Esophagus (tissue), 2 donors: Measurements from ENCODE around the gene CHN2. TPM values are rescaled to one million over a fixed set of nuclear protein-coding genes. Genes with fewer than 3 reads are reported as not detected.

Experiments used
- H3K27ac ChIP-seq, 2 donors: one replicate each; pipeline ENCODE4 v1.5.1; 2013; ENCODE audit warnings: low read depth in 2 of 2, mild to moderate bottlenecking in 2 of 2, inconsistent platforms in 1 of 2, low read length in 1 of 2, moderate library complexity in 1 of 2
- H3K27me3 ChIP-seq, 2 donors: one replicate each; pipeline ENCODE4 v1.6.1; 2013; ENCODE audit warnings: low read length in 2 of 2, control low read depth in 1 of 2, mild to moderate bottlenecking in 1 of 2; ENCODE audit not compliant: insufficient read depth in 2 of 2, control insufficient read depth in 1 of 2
- H3K36me3 ChIP-seq, 2 donors: one replicate each; pipeline ENCODE4 v1.6.1; 2013; ENCODE audit warnings: low read length in 1 of 2; ENCODE audit not compliant: control insufficient read depth in 2 of 2, insufficient read depth in 2 of 2
- H3K4me1 ChIP-seq, 2 donors: one replicate each; pipeline ENCODE4 v1.6.1; 2013; ENCODE audit warnings: low read length in 1 of 2; ENCODE audit not compliant: control insufficient read depth in 2 of 2, insufficient read depth in 2 of 2
- H3K4me3 ChIP-seq, 2 donors: one replicate each; pipeline ENCODE4 v1.5.1; 2013; ENCODE audit warnings: low read length in 2 of 2, mild to moderate bottlenecking in 2 of 2, low read depth in 1 of 2, moderate library complexity in 1 of 2
- H3K9me3 ChIP-seq, 2 donors: one replicate each; pipeline ENCODE4 v1.6.1; 2013; ENCODE audit warnings: mild to moderate bottlenecking in 2 of 2, low read depth in 1 of 2, low read length in 1 of 2, moderate library complexity in 1 of 2; ENCODE audit not compliant: control insufficient read depth in 2 of 2, insufficient read depth in 1 of 2
- WGBS, 2 donors: extraction: QIAGEN DNeasy Blood & Tissue Kit; methylation state at CpG; one replicate each; pipeline ENCODE4 v1.1.7; 2013; 5-methylcytosine and 5-hydroxymethylcytosine counted together
- polyA plus RNA-seq, 2 donors: library from polyadenylated mRNA; stranded (reverse); fragments of 200-250 nt; gene quantifications; one replicate each; pipeline ENCODE4 v1.2.3, GENCODE V29; 2013
- donor health status: healthy with polysubstance abuse.
- donor health status: Bipolar disorder and iron deficiency.

CHN2 gene
- polyA plus RNA-seq, 2 donors = 0.92 to 1.5 TPM

GRCh38 chr7:29418651-29419050, 224.1 kb downstream of the CHN2 start:
- peaks cover 0 to 2% of the 10 kb centered on the region in 2 donors for H3K4me1 ChIP-seq
- H3K9me3 ChIP-seq = no peaks in the 10 kb centered on the region
- H3K27me3 ChIP-seq = peaks cover 0 to 3% of the 10 kb centered on the region in 2 donors
- no peak overlapping the region for H3K4me3 ChIP-seq
- WGBS, 2 donors = 81 to 90% methylated on average over 6 of the region's 6 CpGs
- no peak overlapping the region for H3K27ac ChIP-seq
- no peaks in the 10 kb centered on the region for H3K36me3 ChIP-seq

- Histone ChIP-seq H3K27ac (no peak overlapping the region), H3K4me3 (no peak overlapping the region), H3K27me3 (no peaks in the 10 kb centered on the region), H3K9me3 (no peaks in the 10 kb centered on the region), H3K4me1 (no peaks in the 10 kb centered on the region), H3K36me3 (no peaks in the 10 kb centered on the region)
These were observed 225.4 kb downstream of the CHN2 start for GRCh38 chr7:29420011-29420410.

- Histone ChIP-seq H3K9me3 (no peaks in the 10 kb centered on the region), H3K36me3 (no peaks in the 10 kb centered on the region), H3K27me3 (no peaks in the 10 kb centered on the region), H3K4me3 (no peak overlapping the region), H3K27ac (no peak overlapping the region), H3K4me1 (no peaks in the 10 kb centered on the region)
- 83 to 86% methylated on average over 12 of the region's 12 CpGs for WGBS, 2 donors
These were observed 226.7 kb downstream of the CHN2 start for GRCh38 chr7:29421010-29421956.

- Histone ChIP-seq H3K36me3 (no peaks in the 10 kb centered on the region), H3K4me1 (no peaks in the 10 kb centered on the region), H3K27me3 (no peaks in the 10 kb centered on the region), H3K4me3 (no peak overlapping the region), H3K9me3 (no peaks in the 10 kb centered on the region), H3K27ac (no peak overlapping the region)
- WGBS, 2 donors = 74 to 87% methylated on average over 5 of the region's 5 CpGs
These were observed 228.3 kb downstream of the CHN2 start for GRCh38 chr7:29422829-29423228.

- Histone ChIP-seq H3K4me3 (no peak overlapping the region), H3K4me1 (no peaks in the 10 kb centered on the region), H3K27ac (no peak overlapping the region), H3K9me3 (no peaks in the 10 kb centered on the region), H3K27me3 (no peaks in the 10 kb centered on the region), H3K36me3 (no peaks in the 10 kb centered on the region)
- 83% methylated on average over 7 of the region's 7 CpGs for WGBS, 2 donors
These were observed 229.9 kb downstream of the CHN2 start for GRCh38 chr7:29424295-29424983.

- H3K9me3 ChIP-seq = no peaks in the 10 kb centered on the region
- H3K36me3 ChIP-seq = no peaks in the 10 kb centered on the region
- H3K27me3 ChIP-seq = no peaks in the 10 kb centered on the region
- no peaks in the 10 kb centered on the region for H3K4me1 ChIP-seq
- no peak overlapping the region for H3K27ac ChIP-seq
- 75 to 81% methylated on average over 3 of the region's 3 CpGs for WGBS, 2 donors
- no peak overlapping the region for H3K4me3 ChIP-seq
These were observed 230.4 kb downstream of the CHN2 start for GRCh38 chr7:29424984-29425309.

- WGBS, 2 donors = 95% methylated on average over 5 of the region's 5 CpGs
- no peak overlapping the region for H3K27ac ChIP-seq
- H3K4me3 ChIP-seq = no peak overlapping the region
- no peaks in the 10 kb centered on the region for H3K9me3 ChIP-seq
- H3K27me3 ChIP-seq = no peaks in the 10 kb centered on the region
- H3K36me3 ChIP-seq = no peaks in the 10 kb centered on the region
- no peaks in the 10 kb centered on the region for H3K4me1 ChIP-seq
These were observed 232.0 kb downstream of the CHN2 start for GRCh38 chr7:29426587-29426986.

GRCh38 chr7:29429401-29429800, 234.8 kb downstream of the CHN2 start:
- no peaks in the 10 kb centered on the region for H3K36me3 ChIP-seq
- H3K4me3 ChIP-seq = no peak overlapping the region
- no peaks in the 10 kb centered on the region for H3K27me3 ChIP-seq
- no peak overlapping the region for H3K27ac ChIP-seq
- H3K4me1 ChIP-seq = no peaks in the 10 kb centered on the region
- 74 to 95% methylated on average over 1 of the region's 1 CpG for WGBS, 2 donors
- H3K9me3 ChIP-seq = no peaks in the 10 kb centered on the region

GRCh38 chr7:29430279-29430949, 235.8 kb downstream of the CHN2 start:
- Histone ChIP-seq H3K4me3 (no peak overlapping the region), H3K27me3 (no peaks in the 10 kb centered on the region), H3K4me1 (no peaks in the 10 kb centered on the region), H3K27ac (no peak overlapping the region), H3K36me3 (no peaks in the 10 kb centered on the region), H3K9me3 (no peaks in the 10 kb centered on the region)
- WGBS, 2 donors = 86 to 87% methylated on average over 8 of the region's 8 CpGs
